Endodermal cell (in vitro differentiated cells): ENCODE measurements around the gene PPP1R18. TPM values are rescaled to one million over a fixed set of nuclear protein-coding genes. Genes with fewer than 3 reads are reported as not detected.
"Not testable (repeated sequence)": the region's sequence is repeated elsewhere in the genome, so short reads cannot be mapped to it uniquely, and the experiment has no call there.

Experiments used
- DNase-seq: peaks from one replicate; pipeline ENCODE4 v3.0.0-alpha.2; 2017
- H3K27ac ChIP-seq: 2 replicates; pipeline ENCODE4 v1.5.1; 2013; ENCODE audit warnings: mild to moderate bottlenecking, low read depth, low read length, moderate library complexity
- H3K27me3 ChIP-seq: 2 replicates; pipeline ENCODE4 v1.6.1; 2013; ENCODE audit warnings: mild to moderate bottlenecking, low read length, moderate library complexity; ENCODE audit not compliant: insufficient read depth, control insufficient read depth, poor library complexity, severe bottlenecking
- H3K36me3 ChIP-seq: 2 replicates; pipeline ENCODE4 v1.7.0; 2013; ENCODE audit warnings: mild to moderate bottlenecking, low read length, moderate library complexity; ENCODE audit not compliant: control insufficient read depth, insufficient read depth
- H3K4me1 ChIP-seq: one replicate; pipeline ENCODE4 v1.7.0; 2013; ENCODE audit warnings: low read length; ENCODE audit not compliant: control insufficient read depth, insufficient read depth
- H3K4me3 ChIP-seq: 2 replicates; pipeline ENCODE4 v1.5.1; 2013; ENCODE audit warnings: mild to moderate bottlenecking, low read length, moderate library complexity
- H3K9ac ChIP-seq: 2 replicates; pipeline ENCODE4 v1.6.1; 2013; ENCODE audit warnings: mild to moderate bottlenecking, low read length, moderate library complexity; ENCODE audit not compliant: poor library complexity, severe bottlenecking; ENCODE audit errors: extremely low read depth
- H3K9me3 ChIP-seq: 2 replicates; pipeline ENCODE4 v1.6.1; 2013; ENCODE audit warnings: mild to moderate bottlenecking, low read length, moderate library complexity; ENCODE audit not compliant: control insufficient read depth
- H3K27ac Mint-ChIP-seq: 2 replicates; pipeline ENCODE4 v1.8.0; 2020; ENCODE audit warnings: mixed read lengths
- H3K27me3 Mint-ChIP-seq: 2 replicates; pipeline ENCODE4 v1.8.0; 2021; ENCODE audit warnings: mild to moderate bottlenecking, mixed read lengths; ENCODE audit not compliant: insufficient read depth
- H3K36me3 Mint-ChIP-seq: 2 replicates; pipeline ENCODE4 v1.8.0; 2020; ENCODE audit warnings: low read depth, mixed read lengths
- H3K4me1 Mint-ChIP-seq: 2 replicates; pipeline ENCODE4 v1.8.0; 2020; ENCODE audit warnings: mixed read lengths
- H3K4me3 Mint-ChIP-seq: 2 replicates; pipeline ENCODE4 v1.8.0; 2020; ENCODE audit warnings: mild to moderate bottlenecking, moderate library complexity, mixed read lengths
- H3K9me3 Mint-ChIP-seq: 2 replicates; pipeline ENCODE4 v1.8.0; 2020; ENCODE audit warnings: mild to moderate bottlenecking, mixed read lengths
- CTCF ChIP-seq: fragments of 200-600 bp; sonication (generic); conservative IDR thresholded peaks from 2 replicates; pipeline ENCODE4 v1.5.0; 2021; ENCODE audit warnings: antibody characterized with exemption, mild to moderate bottlenecking
- WGBS, 2 experiments: methylation state at CpG; one replicate each; pipeline versions ENCODE4 v1.1.5 to v1.1.7; 2013; ENCODE audit warnings: missing lambda C conversion rate in 2 of 2, mixed read lengths in 1 of 2; ENCODE audit not compliant: insufficient coverage in 1 of 2, insufficient read length in 1 of 2; 5-methylcytosine and 5-hydroxymethylcytosine counted together
- total RNA-seq, 2 donors: library from RNA; stranded (reverse); fragmentation: NEBNext Ultra II Directional in 1 of 2; extraction: Animal tissue kit (Norgen Biotek cat#: 25700) in 1 of 2; gene quantifications; 2 replicates in 1 of 2; 3 replicates in 1 of 2; pipeline ENCODE4 v1.2.1, GENCODE V29; 2021

Gene PPP1R18
- total RNA-seq, 2 donors from 2014 or later, result 27.6 to 31.4 TPM

GRCh38 chr6:30724906-30725667 lies 38.6 kb upstream of the PPP1R18 start:
- H3K9ac ChIP-seq, result no peak overlapping the region
- Mint-ChIP-seq H3K4me1 (peaks cover 28% of the 10 kb centered on the region), H3K9me3 (no peaks in the 10 kb centered on the region), H3K27ac (peak overlapping the region; percentile 33), H3K4me3 (no peak overlapping the region), H3K27me3 (no peaks in the 10 kb centered on the region), H3K36me3 (peaks cover 79% of the 10 kb centered on the region)
- no peaks in the 10 kb centered on the region for H3K4me1 ChIP-seq
- WGBS, 2 experiments, result 85 to 100% methylated on average over 3 to 5 of the region's 6 CpGs
- no peak for TF ChIP-seq CTCF
- peaks cover 59% of the 10 kb centered on the region for H3K36me3 ChIP-seq
- no peak for DNase-seq
- H3K27ac ChIP-seq, result no peak overlapping the region
- H3K4me3 ChIP-seq, result peak overlapping the region; percentile 99
- H3K9me3 ChIP-seq, result no peaks in the 10 kb centered on the region
- H3K27me3 ChIP-seq, result no peaks in the 10 kb centered on the region

- H3K4me3 Mint-ChIP-seq, result peak overlapping the region; percentile 99
- H3K4me1 ChIP-seq, H3K9me3 ChIP-seq, H3K9me3 Mint-ChIP-seq, H3K27me3 ChIP-seq, H3K9ac ChIP-seq, H3K27ac ChIP-seq, H3K27me3 Mint-ChIP-seq, DNase-seq: not testable (repeated sequence)
- H3K36me3 ChIP-seq, result peaks cover 50% of the 10 kb centered on the region
- H3K36me3 Mint-ChIP-seq, result peaks cover 71% of the 10 kb centered on the region
- peaks cover 33% of the 10 kb centered on the region for H3K4me1 Mint-ChIP-seq
- H3K27ac Mint-ChIP-seq, result peak overlapping the region; percentile 83
- peak; percentile 47 for TF ChIP-seq CTCF
- 84 to 93% methylated on average over 10 to 29 of the region's 29 CpGs for WGBS, 2 experiments
- peak overlapping the region; percentile 99 for H3K4me3 ChIP-seq
Observed at GRCh38 chr6:30723843-30724741, 37.6 kb upstream of the PPP1R18 start.

GRCh38 chr6:30723159-30723842 lies 36.9 kb upstream of the PPP1R18 start:
- 93 to 97% methylated on average over 12 to 16 of the region's 16 CpGs for WGBS, 2 experiments
- Mint-ChIP-seq H3K36me3 (peaks cover 66% of the 10 kb centered on the region), H3K27ac (peak overlapping the region; percentile 83), H3K4me1 (peaks cover 33% of the 10 kb centered on the region), H3K4me3 (peak overlapping the region; percentile 99)
- H3K9me3 ChIP-seq, H3K4me1 ChIP-seq, H3K27me3 Mint-ChIP-seq, H3K9me3 Mint-ChIP-seq, DNase-seq, H3K27me3 ChIP-seq, H3K27ac ChIP-seq: not testable (repeated sequence)
- peak overlapping the region; percentile 100 for H3K9ac ChIP-seq
- H3K4me3 ChIP-seq, result peak overlapping the region; percentile 99
- peaks cover 50% of the 10 kb centered on the region for H3K36me3 ChIP-seq
